Ishikawa (cell line): ENCODE results near the gene PRMT7.

Source experiments
- CEBPB ChIP-seq: IDR thresholded peaks from 2 replicates; pipeline ENCODE4 v1.6.1; 2012
- CREB1 ChIP-seq: IDR thresholded peaks from 2 replicates; pipeline ENCODE4 v1.6.1; 2012; ENCODE audit warnings: low read depth
- EGR1 ChIP-seq: IDR thresholded peaks from 2 replicates; pipeline ENCODE4 v1.6.1; 2012
- EP300 ChIP-seq: IDR thresholded peaks from 2 replicates; pipeline ENCODE4 v1.6.1; 2012; ENCODE audit warnings: borderline replicate concordance
- FOXM1 ChIP-seq: IDR thresholded peaks from 2 replicates; pipeline ENCODE4 v1.6.1; 2012; ENCODE audit warnings: low read depth, borderline replicate concordance
- NFIC ChIP-seq: IDR thresholded peaks from 2 replicates; pipeline ENCODE4 v1.6.1; 2012
- RAD21 ChIP-seq: IDR thresholded peaks from 2 replicates; pipeline ENCODE4 v1.6.1; 2012; ENCODE audit warnings: low read depth
- REST ChIP-seq: IDR thresholded peaks from 2 replicates; pipeline ENCODE4 v1.6.1; 2012; ENCODE audit warnings: low read depth, mild to moderate bottlenecking
- TAF1 ChIP-seq: IDR thresholded peaks from 2 replicates; pipeline ENCODE4 v1.6.1; 2012; ENCODE audit warnings: low read depth, mild to moderate bottlenecking
- TEAD4 ChIP-seq: IDR thresholded peaks from 2 replicates; pipeline ENCODE4 v1.6.1; 2012
- YY1 ChIP-seq: IDR thresholded peaks from 2 replicates; pipeline ENCODE4 v1.6.1; 2012; ENCODE audit warnings: low read depth
- TF ChIP-seq, protein P1 (sequence below): IDR thresholded peaks from 2 replicates; pipeline ENCODE4 v1.6.1; 2012
- TF ChIP-seq, protein P2 (sequence below): IDR thresholded peaks from 2 replicates; pipeline ENCODE4 v1.6.1; 2012

DNA sequence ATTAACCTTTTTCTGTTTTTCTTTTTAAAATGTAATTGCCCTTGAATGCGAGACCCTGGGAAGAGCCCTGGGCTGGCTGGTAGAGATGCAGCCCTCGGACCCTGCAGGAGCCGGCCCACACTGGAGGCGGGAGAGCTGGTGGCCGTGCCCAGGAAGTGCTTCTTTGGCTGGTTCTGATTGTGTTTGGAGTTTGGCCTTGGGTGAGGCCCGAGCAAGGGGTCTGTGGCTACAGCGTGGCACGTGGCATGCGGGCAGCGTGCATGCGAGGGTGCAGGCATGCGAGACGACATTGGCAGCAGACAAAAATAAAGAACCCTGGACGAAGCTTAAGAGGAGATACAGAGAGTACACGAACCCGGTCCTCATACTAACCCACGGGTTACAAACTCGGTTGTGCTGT lies 49.7 kb downstream of the PRMT7 start:
- TF ChIP-seq YY1 (no peak), NFIC (no peak), TAF1 (no peak), EGR1 (no peak), REST (no peak), TEAD4 (no peak), RAD21 (no peak), FOXM1 (no peak), CREB1 (no peak), EP300 (no peak), CEBPB (no peak)
- TF ChIP-seq, protein P1, sequence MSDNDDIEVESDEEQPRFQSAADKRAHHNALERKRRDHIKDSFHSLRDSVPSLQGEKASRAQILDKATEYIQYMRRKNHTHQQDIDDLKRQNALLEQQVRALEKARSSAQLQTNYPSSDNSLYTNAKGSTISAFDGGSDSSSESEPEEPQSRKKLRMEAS = no peak
- TF ChIP-seq, protein P2, sequence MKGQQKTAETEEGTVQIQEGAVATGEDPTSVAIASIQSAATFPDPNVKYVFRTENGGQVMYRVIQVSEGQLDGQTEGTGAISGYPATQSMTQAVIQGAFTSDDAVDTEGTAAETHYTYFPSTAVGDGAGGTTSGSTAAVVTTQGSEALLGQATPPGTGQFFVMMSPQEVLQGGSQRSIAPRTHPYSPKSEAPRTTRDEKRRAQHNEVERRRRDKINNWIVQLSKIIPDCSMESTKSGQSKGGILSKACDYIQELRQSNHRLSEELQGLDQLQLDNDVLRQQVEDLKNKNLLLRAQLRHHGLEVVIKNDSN = no peak
